ENCODE data around the gene RNF20. TPM values are rescaled to one million over a fixed set of nuclear protein-coding genes. Genes with fewer than 3 reads are reported as not detected.

RNF20 gene, protein sequence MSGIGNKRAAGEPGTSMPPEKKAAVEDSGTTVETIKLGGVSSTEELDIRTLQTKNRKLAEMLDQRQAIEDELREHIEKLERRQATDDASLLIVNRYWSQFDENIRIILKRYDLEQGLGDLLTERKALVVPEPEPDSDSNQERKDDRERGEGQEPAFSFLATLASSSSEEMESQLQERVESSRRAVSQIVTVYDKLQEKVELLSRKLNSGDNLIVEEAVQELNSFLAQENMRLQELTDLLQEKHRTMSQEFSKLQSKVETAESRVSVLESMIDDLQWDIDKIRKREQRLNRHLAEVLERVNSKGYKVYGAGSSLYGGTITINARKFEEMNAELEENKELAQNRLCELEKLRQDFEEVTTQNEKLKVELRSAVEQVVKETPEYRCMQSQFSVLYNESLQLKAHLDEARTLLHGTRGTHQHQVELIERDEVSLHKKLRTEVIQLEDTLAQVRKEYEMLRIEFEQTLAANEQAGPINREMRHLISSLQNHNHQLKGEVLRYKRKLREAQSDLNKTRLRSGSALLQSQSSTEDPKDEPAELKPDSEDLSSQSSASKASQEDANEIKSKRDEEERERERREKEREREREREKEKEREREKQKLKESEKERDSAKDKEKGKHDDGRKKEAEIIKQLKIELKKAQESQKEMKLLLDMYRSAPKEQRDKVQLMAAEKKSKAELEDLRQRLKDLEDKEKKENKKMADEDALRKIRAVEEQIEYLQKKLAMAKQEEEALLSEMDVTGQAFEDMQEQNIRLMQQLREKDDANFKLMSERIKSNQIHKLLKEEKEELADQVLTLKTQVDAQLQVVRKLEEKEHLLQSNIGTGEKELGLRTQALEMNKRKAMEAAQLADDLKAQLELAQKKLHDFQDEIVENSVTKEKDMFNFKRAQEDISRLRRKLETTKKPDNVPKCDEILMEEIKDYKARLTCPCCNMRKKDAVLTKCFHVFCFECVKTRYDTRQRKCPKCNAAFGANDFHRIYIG
- 22.3 TPM for total RNA-seq

- Histone ChIP-seq H3K4me1 (peaks cover 42% of the 10 kb centered on the region), H3K4me3 (peak within 1 kb of the TSS; percentile 72 to 85), H3K27me3 (no peaks in the 10 kb centered on the region), H3K36me3 (peaks cover 0 to 21% of the 10 kb centered on the region in 2 donors), H3K27ac (peak within 1 kb of the TSS; percentile 94), H3K9me3 (no peaks in the 10 kb centered on the region)
- intact Hi-C loops (cut with DNase I), result loop anchor here (5.0 to 10.0 kb wide), 2 partner anchors 71 to 139 kb away; partner anchors contain the start of genes MRPL50 and ZNF189
- TF ChIP-seq POLR2A (IDR thresholded peaks at IDR 0.05) (no peak), POLR2AphosphoS5 (IDR thresholded peaks at IDR 0.05; ENCODE audit: insufficient read depth in 1 of 2, low read depth in 1 of 2) (peak; percentile 83 to 86)
- DNase-seq (ENCODE audit: extremely low spot score in 2 of 2), result peak; percentile 98 to 99
Measured at GRCh38 chr9:101533334-101534204, at the start of gene RNF20. RNF20 (plus strand) TSS chr9:101533853; CDS start chr9:101535424, 1,571 bp downstream.

- TF ChIP-seq POLR2A (IDR thresholded peaks at IDR 0.05) (no peak), CTCF (IDR thresholded peaks at IDR 0.05) (no peak), POLR2AphosphoS5 (IDR thresholded peaks at IDR 0.05; ENCODE audit: insufficient read depth in 1 of 2, low read depth in 1 of 2) (no peak)
- DNase-seq (ENCODE audit: extremely low spot score in 2 of 2), result no peak
- Histone ChIP-seq H3K9me3 (no peaks in the 10 kb centered on the region), H3K27me3 (no peaks in the 10 kb centered on the region), H3K27ac (no peak overlapping the region), H3K4me3 (no peak overlapping the region), H3K4me1 (peaks cover 62% of the 10 kb centered on the region), H3K36me3 (no peaks in the 10 kb centered on the region)
- intact Hi-C loops (cut with DNase I), result no loop called here
Measured at GRCh38 chr9:101484046-101484445, 49.6 kb upstream of the RNF20 start.

GRCh38 chr9:101485924-101486692, 47.5 kb upstream of the RNF20 start:
- no peak for TF ChIP-seq POLR2A (IDR thresholded peaks at IDR 0.05)
- TF ChIP-seq POLR2AphosphoS5 (IDR thresholded peaks at IDR 0.05; ENCODE audit: insufficient read depth in 1 of 2, low read depth in 1 of 2), result peak in 1 of 2 donors; percentile 72
- no peak for TF ChIP-seq CTCF (IDR thresholded peaks at IDR 0.05)
- Histone ChIP-seq H3K27ac (peak overlapping the region; percentile 90), H3K4me3 (peak overlapping the region; percentile 65 to 85), H3K9me3 (no peaks in the 10 kb centered on the region), H3K27me3 (no peaks in the 10 kb centered on the region), H3K4me1 (peaks cover 45% of the 10 kb centered on the region), H3K36me3 (no peaks in the 10 kb centered on the region)
- intact Hi-C loops (cut with DNase I), result no loop called here
- DNase-seq (ENCODE audit: extremely low spot score in 2 of 2), result no peak

- H3K4me1 ChIP-seq, result peaks cover 37% of the 10 kb centered on the region
- peak overlapping the region; percentile 90 for H3K27ac ChIP-seq
- DNase-seq (ENCODE audit: extremely low spot score in 2 of 2), result no peak
Measured at GRCh38 chr9:101486693-101487442, 46.8 kb upstream of the RNF20 start.

More at GRCh38 chr9:101486693-101487442, 46.8 kb upstream of the RNF20 start:
- Histone ChIP-seq H3K27me3 (no peaks in the 10 kb centered on the region), H3K9me3 (no peaks in the 10 kb centered on the region), H3K36me3 (no peaks in the 10 kb centered on the region), H3K4me3 (peak overlapping the region; percentile 65 to 85)
- intact Hi-C loops (cut with DNase I), result no loop called here
- TF ChIP-seq CTCF (IDR thresholded peaks at IDR 0.05), result no peak
- peak; percentile 23 to 80 for TF ChIP-seq POLR2AphosphoS5 (IDR thresholded peaks at IDR 0.05; ENCODE audit: insufficient read depth in 1 of 2, low read depth in 1 of 2)
- peak in 1 of 2 donors; percentile 30 for TF ChIP-seq POLR2A (IDR thresholded peaks at IDR 0.05)
